Liver (tissue), 3 donors: ENCODE results near the gene JCHAIN.
"Not testable (repeated sequence)": the region's sequence is repeated elsewhere in the genome, so short reads cannot be mapped to it uniquely, and the experiment has no call there.

Experiments
- ATF3 ChIP-seq: IDR thresholded peaks from 2 replicates; pipeline ENCODE4 v1.6.1; 2016; ENCODE audit warnings: antibody characterized with exemption
- CTCF ChIP-seq: fragments of 150-350 bp; IDR thresholded peaks from 2 replicates; pipeline ENCODE4 v1.5.1; 2017; ENCODE audit warnings: improper control_type of control experiment, low read depth, low read length; ENCODE audit not compliant: missing input control
- EGR1 ChIP-seq, 2 donors: IDR thresholded peaks; 2 replicates each; pipeline ENCODE4 v1.6.1; 2016 to 2018; ENCODE audit warnings: antibody characterized with exemption in 2 of 2, low read depth in 2 of 2
- FOXA1 ChIP-seq: IDR thresholded peaks from 2 replicates; pipeline ENCODE4 v1.6.1; 2016; ENCODE audit warnings: antibody characterized with exemption
- FOXA2 ChIP-seq: IDR thresholded peaks from 2 replicates; pipeline ENCODE4 v1.6.1; 2016; ENCODE audit warnings: antibody characterized with exemption
- GABPA ChIP-seq, 2 donors: IDR thresholded peaks in 1 of 2; conservative IDR thresholded peaks in 1 of 2; 2 replicates each; pipeline ENCODE4 v1.6.1; 2016; ENCODE audit warnings: antibody characterized with exemption in 2 of 2, mild to moderate bottlenecking in 1 of 2, moderate library complexity in 1 of 2
- JUND ChIP-seq, 2 donors: IDR thresholded peaks; 2 replicates each; pipeline ENCODE4 v1.6.1; 2016; ENCODE audit warnings: antibody characterized with exemption in 2 of 2
- MAX ChIP-seq: IDR thresholded peaks from 2 replicates; pipeline ENCODE4 v1.6.1; 2016; ENCODE audit warnings: antibody characterized with exemption
- REST ChIP-seq: IDR thresholded peaks from 2 replicates; pipeline ENCODE4 v1.6.1; 2016; ENCODE audit warnings: antibody characterized with exemption, mild to moderate bottlenecking
- SP1 ChIP-seq: IDR thresholded peaks from 2 replicates; pipeline ENCODE4 v1.6.1; 2018; ENCODE audit warnings: antibody characterized with exemption, mild to moderate bottlenecking
- TAF1 ChIP-seq: conservative IDR thresholded peaks from 2 replicates; pipeline ENCODE4 v1.6.1; 2016; ENCODE audit warnings: antibody characterized with exemption, mild to moderate bottlenecking
- YY1 ChIP-seq: IDR thresholded peaks from 2 replicates; pipeline ENCODE4 v1.6.1; 2016; ENCODE audit warnings: antibody characterized with exemption, mild to moderate bottlenecking
- ZBTB33 ChIP-seq: IDR thresholded peaks from 2 replicates; pipeline ENCODE4 v1.6.1; 2016; ENCODE audit warnings: antibody characterized with exemption
- donor health status: healthy.
- donor health status: healthy.

- TF ChIP-seq CTCF; YY1; FOXA2; MAX; EGR1 (IDR thresholded peaks at IDR 0.05; ENCODE audit: low read depth in 2 of 2); REST; JUND (IDR thresholded peaks at IDR 0.05); ZBTB33; GABPA (IDR thresholded peaks at IDR 0.05 in 1 of 2, conservative IDR thresholded peaks at IDR 0.05 in 1 of 2); ATF3; SP1; TAF1; FOXA1: not testable (repeated sequence)
Observed at GRCh38 chr4:70694633-70695032, 28.3 kb upstream of the JCHAIN start.
